OCI-LY7 (cell line): ENCODE data around the gene LRRC75A. TPM values are rescaled to one million over a fixed set of nuclear protein-coding genes. Genes with fewer than 3 reads are reported as not detected.
A peak's percentile ranks its signal among the peaks of the same experiment; 100 is the strongest.

Experiments
- BruUV-seq: library from RNA; stranded (reverse); fragments of 400-500 nt; replicated peaks from 2 replicates; lab custom pipeline; 2021; lab: Mats Ljungman, UMichigan
- CTCF ChIA-PET: fragments of 300-600 bp; sonication (Branson Sonifier 250); formaldehyde crosslinking; loops from one replicate; lab custom pipeline; 2022; ENCODE audit warnings: antibody characterized with exemption; ENCODE audit not compliant: unreplicated experiment; lab: Charles Lee
- POLR2A ChIA-PET: fragments of 300-600 bp; sonication (Branson Sonifier 250); formaldehyde crosslinking; loops from one replicate; lab custom pipeline; 2022; ENCODE audit warnings: antibody characterized with exemption; lab: Charles Lee
- DNase-seq: peaks from one replicate; pipeline ENCODE4 v3.0.0-alpha.2; 2015; ENCODE audit warnings: low spot score
- H2AFZ ChIP-seq: fragments of 200-600 bp; sonication (generic), shearing (Covaris generic); 2 replicates; pipeline ENCODE4 v1.6.1; 2014; ENCODE audit warnings: mild to moderate bottlenecking, antibody characterized with exemption, low read length, moderate library complexity
- H3K27ac ChIP-seq: fragments of 200-600 bp; sonication (generic); 2 replicates; pipeline ENCODE4 v1.5.1; 2014; ENCODE audit warnings: mixed run types, low read depth, mild to moderate bottlenecking, moderate library complexity, low read length, inconsistent platforms; ENCODE audit not compliant: poor library complexity, severe bottlenecking
- H3K36me3 ChIP-seq: fragments of 200-600 bp; sonication (generic); 2 replicates; pipeline ENCODE4 v1.6.1; 2014; ENCODE audit warnings: mild to moderate bottlenecking, antibody characterized with exemption, low read length, moderate library complexity, mixed read lengths; ENCODE audit not compliant: insufficient read depth
- H3K4me1 ChIP-seq: fragments of 200-600 bp; sonication (generic); 2 replicates; pipeline ENCODE4 v1.5.1; 2014; ENCODE audit warnings: mild to moderate bottlenecking, low read length; ENCODE audit not compliant: insufficient read depth, poor library complexity, severe bottlenecking
- H3K4me2 ChIP-seq: fragments of 200-600 bp; sonication (generic); 2 replicates; pipeline ENCODE4 v1.6.1; 2014; ENCODE audit warnings: mild to moderate bottlenecking, low read length
- H3K4me3 ChIP-seq: fragments of 200-600 bp; sonication (generic); 2 replicates; pipeline ENCODE4 v1.5.1; 2014; ENCODE audit warnings: mild to moderate bottlenecking, low read depth, low read length; ENCODE audit not compliant: poor library complexity, severe bottlenecking
- H3K79me2 ChIP-seq: fragments of 200-600 bp; sonication (generic); 2 replicates; pipeline ENCODE4 v1.6.1; 2016; ENCODE audit warnings: low read depth, mild to moderate bottlenecking, low read length, moderate library complexity, mixed read lengths; ENCODE audit not compliant: insufficient read depth
- H3K9me2 ChIP-seq: fragments of 200-600 bp; sonication (generic); 2 replicates; pipeline ENCODE4 v1.6.1; 2016; ENCODE audit warnings: mild to moderate bottlenecking, low read length, mixed read lengths; ENCODE audit not compliant: insufficient read depth
- H3K9me3 ChIP-seq: fragments of 200-600 bp; sonication (generic); 2 replicates; pipeline ENCODE4 v1.6.1; 2014; ENCODE audit warnings: mild to moderate bottlenecking, mixed run types, low read length, mixed read lengths
- H4K20me1 ChIP-seq: fragments of 200-600 bp; sonication (generic); 2 replicates; pipeline ENCODE4 v1.6.1; 2014; ENCODE audit warnings: mild to moderate bottlenecking, antibody characterized with exemption, low read length, moderate library complexity, mixed read lengths; ENCODE audit not compliant: insufficient read depth
- EZH2phosphoT487 ChIP-seq: fragments of 200-600 bp; sonication (generic); IDR thresholded peaks from 2 replicates; pipeline ENCODE4 v1.6.1; 2018; ENCODE audit warnings: low read depth, borderline replicate concordance, mild to moderate bottlenecking, mixed run types, antibody characterized with exemption, low read length, moderate library complexity, mixed read lengths
- intact Hi-C: fragments of 100-400 bp; cut with micrococcal nuclease; formaldehyde crosslinking; loops from one replicate; pipeline ENCODE4 v1.10.0; 2022; ENCODE audit not compliant: unreplicated experiment
- total RNA-seq, 2 experiments: library from RNA; depleted of rRNA in 1 of 2; stranded (reverse); fragments of >200 nt in 1 of 2; shearing (Covaris generic) in 1 of 2; gene quantifications; 2 replicates each; pipeline ENCODE4 v1.2.3, GENCODE V29; 2014 to 2022
- TF ChIP-seq, protein P1 (sequence below): fragments of 200-600 bp; sonication (generic); conservative IDR thresholded peaks from 2 replicates; pipeline ENCODE4 v1.5.1; 2014; ENCODE audit warnings: mild to moderate bottlenecking, antibody characterized with exemption, low read length, moderate library complexity, mixed read lengths

Gene LRRC75A
- total RNA-seq, 2 experiments from 2014 or later = not detected

DNA sequence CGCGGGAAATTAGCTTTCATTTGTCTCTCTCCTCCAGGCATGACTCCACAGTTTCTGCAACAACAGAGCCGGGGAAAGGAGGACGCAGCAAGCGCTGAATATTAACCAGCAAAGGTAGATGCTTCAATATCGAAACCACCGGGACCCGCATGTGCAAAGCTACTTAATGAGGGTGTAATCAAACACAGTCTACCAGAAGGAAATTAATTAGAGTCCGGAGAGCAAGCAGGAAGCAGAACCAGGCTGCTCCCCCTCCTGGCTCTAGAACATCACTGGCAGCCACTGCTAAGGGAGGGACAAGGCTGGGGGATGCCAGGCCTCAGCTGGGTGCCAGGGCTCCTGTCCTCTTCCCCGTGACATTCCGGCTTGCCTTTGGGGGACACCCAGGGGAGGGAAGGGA is 21.7 kb downstream of the LRRC75A start:
- POLR2A ChIA-PET = no interaction called here
- H2AFZ ChIP-seq = no peak overlapping the region

DNA sequence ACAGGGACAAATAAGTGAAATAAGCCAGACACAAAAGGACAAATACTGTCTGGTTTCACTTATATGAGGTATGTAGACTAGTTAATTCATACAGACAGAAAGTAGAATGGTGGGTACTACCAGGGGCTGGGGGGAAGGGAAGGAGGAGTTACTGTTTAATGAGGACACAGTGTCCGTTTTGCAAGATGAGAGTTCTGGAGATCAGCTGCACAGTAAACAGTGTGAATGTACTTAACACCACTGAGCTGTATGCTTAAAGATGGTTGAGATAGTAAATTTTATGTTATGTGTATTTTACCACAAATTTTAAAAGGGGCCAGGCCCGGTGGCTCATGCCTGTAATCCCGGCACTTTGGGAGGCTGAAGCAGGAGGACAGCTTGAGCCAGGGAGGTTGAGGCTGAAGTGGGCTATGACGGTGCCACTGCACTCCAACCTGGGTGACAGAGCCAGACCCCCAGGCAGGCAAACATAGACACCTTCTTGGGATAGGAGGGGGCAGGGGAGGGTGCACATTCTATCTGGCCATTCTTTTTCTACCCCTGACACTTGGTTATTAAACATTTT is 23.5 kb downstream of the LRRC75A start:
- no peaks in the 10 kb centered on the region for H3K36me3 ChIP-seq
- CTCF ChIA-PET = no interaction called here

More for the DNA sequence above, 21.7 kb downstream of the LRRC75A start:
- Histone ChIP-seq H3K4me2 (no peak overlapping the region), H3K27ac (no peak overlapping the region), H3K79me2 (no peaks in the 10 kb centered on the region), H3K9me3 (no peaks in the 10 kb centered on the region), H3K36me3 (no peaks in the 10 kb centered on the region), H3K4me1 (no peaks in the 10 kb centered on the region), H3K4me3 (no peak overlapping the region), H4K20me1 (no peaks in the 10 kb centered on the region; the same call in 1 of the 2 replicates), H3K9me2 (no peaks in the 10 kb centered on the region)
- DNase-seq = no peak
- CTCF ChIA-PET = no interaction called here
- TF ChIP-seq, protein P1, sequence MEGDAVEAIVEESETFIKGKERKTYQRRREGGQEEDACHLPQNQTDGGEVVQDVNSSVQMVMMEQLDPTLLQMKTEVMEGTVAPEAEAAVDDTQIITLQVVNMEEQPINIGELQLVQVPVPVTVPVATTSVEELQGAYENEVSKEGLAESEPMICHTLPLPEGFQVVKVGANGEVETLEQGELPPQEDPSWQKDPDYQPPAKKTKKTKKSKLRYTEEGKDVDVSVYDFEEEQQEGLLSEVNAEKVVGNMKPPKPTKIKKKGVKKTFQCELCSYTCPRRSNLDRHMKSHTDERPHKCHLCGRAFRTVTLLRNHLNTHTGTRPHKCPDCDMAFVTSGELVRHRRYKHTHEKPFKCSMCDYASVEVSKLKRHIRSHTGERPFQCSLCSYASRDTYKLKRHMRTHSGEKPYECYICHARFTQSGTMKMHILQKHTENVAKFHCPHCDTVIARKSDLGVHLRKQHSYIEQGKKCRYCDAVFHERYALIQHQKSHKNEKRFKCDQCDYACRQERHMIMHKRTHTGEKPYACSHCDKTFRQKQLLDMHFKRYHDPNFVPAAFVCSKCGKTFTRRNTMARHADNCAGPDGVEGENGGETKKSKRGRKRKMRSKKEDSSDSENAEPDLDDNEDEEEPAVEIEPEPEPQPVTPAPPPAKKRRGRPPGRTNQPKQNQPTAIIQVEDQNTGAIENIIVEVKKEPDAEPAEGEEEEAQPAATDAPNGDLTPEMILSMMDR = no peak
- TF ChIP-seq EZH2phosphoT487 = no peak
- intact Hi-C loops = no loop called here
- BruUV-seq = no TSS peak

DNA sequence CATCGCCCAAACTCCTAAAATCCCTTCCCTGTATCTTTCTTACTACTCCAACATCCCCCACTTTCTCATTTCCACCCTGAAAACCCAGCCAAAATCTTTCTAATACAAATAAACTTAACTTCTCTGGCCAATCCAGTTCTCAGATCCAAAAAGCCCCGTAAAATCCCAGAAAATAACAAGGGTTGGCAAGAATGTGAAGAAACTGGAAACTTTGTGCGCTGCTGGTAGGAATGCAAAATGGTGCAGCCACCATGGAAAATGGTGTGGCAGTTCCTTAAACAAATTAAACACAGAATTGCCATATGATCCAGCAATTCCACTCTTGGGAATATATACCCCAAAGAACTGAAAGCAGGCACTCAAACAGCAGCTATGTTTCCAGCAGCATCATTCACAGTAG is 24.1 kb downstream of the LRRC75A start:
- no peak overlapping the region for H3K27ac ChIP-seq
- ChIA-PET CTCF (no interaction called here), POLR2A (no interaction called here)
- TF ChIP-seq EZH2phosphoT487 = no peak
- TF ChIP-seq, protein P1 = no peak
- intact Hi-C loops = no loop called here
- no peaks in the 10 kb centered on the region for H3K9me2 ChIP-seq
- BruUV-seq = TSS peak; percentile 49
- H3K4me2 ChIP-seq = no peak overlapping the region
- H3K36me3 ChIP-seq = peaks cover 3% of the 10 kb centered on the region; the same call in 1 of the 2 replicates
- no peaks in the 10 kb centered on the region for H3K4me1 ChIP-seq
- no peaks in the 10 kb centered on the region; the same call in 1 of the 2 replicates for H4K20me1 ChIP-seq
- H3K9me3 ChIP-seq = no peaks in the 10 kb centered on the region
- no peak for DNase-seq
- H3K4me3 ChIP-seq = no peak overlapping the region
- no peak overlapping the region for H2AFZ ChIP-seq
- H3K79me2 ChIP-seq = no peaks in the 10 kb centered on the region

More for the DNA sequence above, 23.5 kb downstream of the LRRC75A start:
- no peaks in the 10 kb centered on the region for H3K79me2 ChIP-seq
- no peaks in the 10 kb centered on the region for H3K9me3 ChIP-seq
- no peaks in the 10 kb centered on the region for H3K4me1 ChIP-seq
- POLR2A ChIA-PET = no interaction called here
- H3K4me3 ChIP-seq = no peak overlapping the region
- intact Hi-C loops = no loop called here
- no peaks in the 10 kb centered on the region; the same call in 1 of the 2 replicates for H4K20me1 ChIP-seq
- no peaks in the 10 kb centered on the region for H3K9me2 ChIP-seq
- no peak overlapping the region for H2AFZ ChIP-seq
- no peak for DNase-seq
- no TSS peak for BruUV-seq
- H3K27ac ChIP-seq = no peak overlapping the region
- no peak for TF ChIP-seq EZH2phosphoT487
- TF ChIP-seq, protein P1 = no peak
- H3K4me2 ChIP-seq = no peak overlapping the region
